ENCODE data around the gene PHEX.

Gene PHEX

GRCh38 chrX:22105971-22106370 lies 73.8 kb downstream of the PHEX start:
- no peak for DNase-seq (ENCODE audit: low read depth)

GRCh38 chrX:22109442-22109841 lies 77.3 kb downstream of the PHEX start:
- DNase-seq (ENCODE audit: low read depth): no peak

GRCh38 chrX:22110729-22111494 lies 78.8 kb downstream of the PHEX start:
- no peak for DNase-seq (ENCODE audit: low read depth)

GRCh38 chrX:22116605-22117546 lies 84.8 kb downstream of the PHEX start:
- DNase-seq (ENCODE audit: low read depth): no peak

- DNase-seq (ENCODE audit: low read depth): no peak
These were observed 85.5 kb downstream of the PHEX start for GRCh38 chrX:22117633-22118032.

- no peak for DNase-seq (ENCODE audit: low read depth)
These were observed 86.2 kb downstream of the PHEX start for GRCh38 chrX:22118161-22118830.

- DNase-seq (ENCODE audit: low read depth): no peak
These were observed 89.0 kb downstream of the PHEX start for GRCh38 chrX:22121161-22121560.

- DNase-seq (ENCODE audit: low read depth): no peak
These were observed 90.4 kb downstream of the PHEX start for GRCh38 chrX:22122510-22122909.

- DNase-seq (ENCODE audit: low read depth): no peak
These were observed 92.0 kb downstream of the PHEX start for GRCh38 chrX:22124098-22124497.

- no peak for DNase-seq (ENCODE audit: low read depth)
These were observed 93.4 kb downstream of the PHEX start for GRCh38 chrX:22125481-22125880.

GRCh38 chrX:22126327-22126726 lies 94.2 kb downstream of the PHEX start:
- no peak for DNase-seq (ENCODE audit: low read depth)

- DNase-seq (ENCODE audit: low read depth): no peak
These were observed 96.8 kb downstream of the PHEX start for GRCh38 chrX:22128961-22129360.

- no peak for DNase-seq (ENCODE audit: low read depth)
These were observed 102.6 kb downstream of the PHEX start for GRCh38 chrX:22134681-22135080.

- DNase-seq (ENCODE audit: low read depth): no peak
These were observed 103.1 kb downstream of the PHEX start for GRCh38 chrX:22135171-22135711.

GRCh38 chrX:22135994-22136684 lies 104.0 kb downstream of the PHEX start:
- DNase-seq (ENCODE audit: low read depth): no peak

- DNase-seq (ENCODE audit: low read depth): no peak
These were observed 104.6 kb downstream of the PHEX start for GRCh38 chrX:22136711-22137110.

- DNase-seq (ENCODE audit: low read depth): no peak
These were observed 107.7 kb downstream of the PHEX start for GRCh38 chrX:22139822-22140221.

- DNase-seq (ENCODE audit: low read depth): no peak
These were observed 109.1 kb downstream of the PHEX start for GRCh38 chrX:22141047-22141730.

GRCh38 chrX:22147214-22147613 lies 115.1 kb downstream of the PHEX start:
- DNase-seq (ENCODE audit: low read depth): no peak

- no peak for DNase-seq (ENCODE audit: low read depth)
These were observed 115.8 kb downstream of the PHEX start for GRCh38 chrX:22147942-22148341.

- DNase-seq (ENCODE audit: low read depth): no peak
These were observed 116.4 kb downstream of the PHEX start for GRCh38 chrX:22148565-22148964.
